Neutrophil (primary cell): ENCODE results near the gene SINHCAF.

ENCODE experiments used
- H3K27ac ChIP-seq: fragments of 200-600 bp; sonication (generic); 2 replicates; pipeline ENCODE4 v1.5.1; 2016; ENCODE audit warnings: mild to moderate bottlenecking, moderate library complexity
- H3K27me3 ChIP-seq: fragments of 200-600 bp; sonication (generic); 2 replicates; pipeline ENCODE4 v1.6.0; 2016; ENCODE audit warnings: mild to moderate bottlenecking
- H3K36me3 ChIP-seq: fragments of 200-600 bp; sonication (generic); 2 replicates; pipeline ENCODE4 v1.5.1; 2017
- H3K4me1 ChIP-seq, 2 experiments: fragments of 200-600 bp in 1 of 2; sonication (generic) in 1 of 2; 1 replicate in 1 of 2; 2 replicates in 1 of 2; pipeline versions ENCODE4 v1.5.1 to v1.6.1; 2013 to 2016; ENCODE audit warnings: low read depth in 1 of 2, low read length in 1 of 2, mild to moderate bottlenecking in 1 of 2, moderate library complexity in 1 of 2; ENCODE audit not compliant: control insufficient read depth in 1 of 2, insufficient read depth in 1 of 2
- H3K4me3 ChIP-seq, 2 experiments: fragments of 200-600 bp in 1 of 2; sonication (generic) in 1 of 2; 1 replicate in 1 of 2; 2 replicates in 1 of 2; pipeline ENCODE4 v1.5.1; 2013 to 2016; ENCODE audit warnings: low read depth in 1 of 2, low read length in 1 of 2, mild to moderate bottlenecking in 1 of 2, moderate library complexity in 1 of 2
- H3K9me3 ChIP-seq: fragments of 200-600 bp; sonication (generic); 2 replicates; pipeline ENCODE4 v1.5.1; 2016
- CTCF ChIP-seq: fragments of 200-600 bp; sonication (generic); IDR thresholded peaks from 2 replicates; pipeline ENCODE4 v1.5.1; 2016; ENCODE audit warnings: antibody characterized with exemption

The SINHCAF gene

GRCh38 chr12:31316891-31317290 lies 9.1 kb downstream of the SINHCAF start:
- Histone ChIP-seq H3K36me3 (no peaks in the 10 kb centered on the region), H3K27ac (peak overlapping the region; percentile 80), H3K4me1 (peaks cover 46 to 47% of the 10 kb centered on the region in 2 experiments), H3K9me3 (no peaks in the 10 kb centered on the region), H3K27me3 (no peaks in the 10 kb centered on the region), H3K4me3 (peak overlapping the region; percentile 60 to 61)
- TF ChIP-seq CTCF = no peak

GRCh38 chr12:31315784-31316465 lies 10.0 kb downstream of the SINHCAF start:
- no peak for TF ChIP-seq CTCF
- Histone ChIP-seq H3K36me3 (no peaks in the 10 kb centered on the region), H3K27ac (no peak overlapping the region), H3K4me1 (peaks cover 46 to 47% of the 10 kb centered on the region in 2 experiments), H3K4me3 (no peak overlapping the region), H3K27me3 (no peaks in the 10 kb centered on the region), H3K9me3 (no peaks in the 10 kb centered on the region)

GRCh38 chr12:31315044-31315715 lies 10.8 kb downstream of the SINHCAF start:
- Histone ChIP-seq H3K27ac (peak overlapping the region; percentile 14), H3K27me3 (no peaks in the 10 kb centered on the region), H3K9me3 (no peaks in the 10 kb centered on the region), H3K36me3 (no peaks in the 10 kb centered on the region), H3K4me1 (peaks cover 46% of the 10 kb centered on the region in 2 experiments), H3K4me3 (no peak overlapping the region)
- TF ChIP-seq CTCF = no peak

- TF ChIP-seq CTCF = no peak
- H3K9me3 ChIP-seq = no peaks in the 10 kb centered on the region
- H3K27me3 ChIP-seq = no peaks in the 10 kb centered on the region
- H3K36me3 ChIP-seq = no peaks in the 10 kb centered on the region
- H3K27ac ChIP-seq = no peak overlapping the region
- no peak overlapping the region for H3K4me3 ChIP-seq
- H3K4me1 ChIP-seq = peaks cover 19 to 22% of the 10 kb centered on the region in 2 experiments
Measured at GRCh38 chr12:31312431-31312830, 13.5 kb downstream of the SINHCAF start.

- H3K4me1 ChIP-seq = peaks cover 12 to 16% of the 10 kb centered on the region in 2 experiments
- H3K36me3 ChIP-seq = no peaks in the 10 kb centered on the region
- no peak overlapping the region for H3K27ac ChIP-seq
- TF ChIP-seq CTCF = no peak
- H3K27me3 ChIP-seq = no peaks in the 10 kb centered on the region
- no peak overlapping the region for H3K4me3 ChIP-seq
- H3K9me3 ChIP-seq = no peaks in the 10 kb centered on the region
Measured at GRCh38 chr12:31311634-31312258, 14.2 kb downstream of the SINHCAF start.
